H1 (cell line): ENCODE data around the gene TSPAN17. TPM values are rescaled to one million over a fixed set of nuclear protein-coding genes. Genes with fewer than 3 reads are reported as not detected.
A peak's percentile ranks its signal among the peaks of the same experiment; 100 is the strongest.

Experiments used
- CTCF ChIA-PET: fragments of 300-600 bp; sonication (Branson Sonifier 250); formaldehyde crosslinking; loops from one replicate; lab custom pipeline; 2021; ENCODE audit not compliant: partially characterized antibody; lab: Charles Lee
- POLR2A ChIA-PET: fragments of 300-600 bp; sonication (Branson Sonifier 250); formaldehyde crosslinking; loops from one replicate; lab custom pipeline; 2021; ENCODE audit warnings: inconsistent platforms; ENCODE audit not compliant: partially characterized antibody; lab: Charles Lee
- DNase-seq, 2 experiments: peaks; one replicate each; pipeline versions ENCODE4 v3.0.0 to v3.0.0-alpha.2; 2010 to 2022; ENCODE audit warnings: low spot score in 2 of 2, low read depth in 1 of 2, mixed read lengths in 1 of 2
- FAIRE-seq: peaks from 2 replicates; lab custom pipeline; 2011; peaks lifted over from hg19 to GRCh38; lab: Jason Lieb, UNC
- H2AFZ ChIP-seq: 2 replicates; pipeline ENCODE4 v1.8.1; 2012; ENCODE audit warnings: low read length, inconsistent platforms
- H2AK5ac ChIP-seq: 2 replicates; pipeline ENCODE4 v1.6.1; 2013; ENCODE audit warnings: low read depth, low read length
- H2BK120ac ChIP-seq: replicated peaks from 2 replicates; pipeline ENCODE3; 2013; ENCODE audit warnings: low read depth, low read length, inconsistent platforms
- H2BK12ac ChIP-seq: 2 replicates; pipeline ENCODE4 v1.6.1; 2013; ENCODE audit warnings: low read depth, low read length
- H2BK15ac ChIP-seq: 2 replicates; pipeline ENCODE4 v1.6.1; 2013; ENCODE audit warnings: low read length
- H2BK20ac ChIP-seq: 2 replicates; pipeline ENCODE4 v1.6.1; 2013; ENCODE audit warnings: low read length
- H2BK5ac ChIP-seq: 2 replicates; pipeline ENCODE4 v1.6.1; 2013; ENCODE audit warnings: low read depth, low read length
- H3K14ac ChIP-seq: 2 replicates; pipeline ENCODE4 v1.6.1; 2013; ENCODE audit warnings: inconsistent platforms; ENCODE audit not compliant: insufficient read length
- H3K18ac ChIP-seq: 2 replicates; pipeline ENCODE4 v1.6.1; 2013; ENCODE audit warnings: low read length; ENCODE audit errors: extremely low read depth
- H3K23ac ChIP-seq: 2 replicates; pipeline ENCODE4 v1.6.1; 2013; ENCODE audit warnings: inconsistent platforms; ENCODE audit not compliant: insufficient read length
- H3K23me2 ChIP-seq: 2 replicates; pipeline ENCODE4 v1.6.1; 2013; ENCODE audit warnings: low read depth, low read length
- H3K27ac ChIP-seq: 2 replicates; pipeline ENCODE4 v1.6.1; 2011; ENCODE audit warnings: low read depth, low read length, inconsistent platforms
- H3K27me3 ChIP-seq, 4 experiments: replicated peaks in 1 of 4; 1 replicate in 1 of 4; 2 replicates in 3 of 4; pipeline versions ENCODE4 v1.6.1 to v1.8.1; 2011 to 2013; ENCODE audit warnings: low read length in 3 of 4, mild to moderate bottlenecking in 3 of 4, inconsistent platforms in 2 of 4, mixed read lengths in 2 of 4, moderate library complexity in 1 of 4; ENCODE audit not compliant: control insufficient read depth in 3 of 4, insufficient read depth in 3 of 4; ENCODE audit errors: extremely low read depth in 1 of 4
- H3K36me3 ChIP-seq, 4 experiments: 2 replicates each; pipeline versions ENCODE4 v1.6.1 to v1.8.1; 2011 to 2013; ENCODE audit warnings: mild to moderate bottlenecking in 4 of 4, low read length in 3 of 4, moderate library complexity in 2 of 4, control low read depth in 1 of 4, inconsistent platforms in 1 of 4; ENCODE audit not compliant: insufficient read depth in 4 of 4, control insufficient read depth in 2 of 4
- H3K4ac ChIP-seq: replicated peaks from 2 replicates; pipeline ENCODE3; 2013; ENCODE audit warnings: low read length, low read depth, mixed read lengths, inconsistent platforms; ENCODE audit not compliant: insufficient read length
- H3K4me1 ChIP-seq, 4 experiments: replicated peaks in 1 of 4; 1 replicate in 1 of 4; 2 replicates in 3 of 4; pipeline versions ENCODE4 v1.6.1 to v1.8.1; 2011 to 2013; ENCODE audit warnings: low read length in 3 of 4, inconsistent platforms in 2 of 4, mixed read lengths in 1 of 4; ENCODE audit not compliant: insufficient read depth in 4 of 4, control insufficient read depth in 3 of 4
- H3K4me2 ChIP-seq, 2 experiments: 2 replicates each; pipeline versions ENCODE4 v1.6.1 to v1.8.1; 2011 to 2013; ENCODE audit warnings: low read depth in 2 of 2, low read length in 2 of 2, control low read depth in 1 of 2, inconsistent platforms in 1 of 2, mild to moderate bottlenecking in 1 of 2; ENCODE audit not compliant: insufficient read depth in 1 of 2
- H3K4me3 ChIP-seq, 4 experiments: fragments of 200-600, 300-600 bp in 1 of 4; sonication (generic), shearing (Covaris generic), sonication (Bioruptor Twin) in 1 of 4; 2 replicates each; pipeline versions ENCODE4 v1.5.1 to v1.8.1; 2011 to 2016; ENCODE audit warnings: low read length in 4 of 4, low read depth in 3 of 4, control low read depth in 2 of 4, inconsistent platforms in 2 of 4, mild to moderate bottlenecking in 2 of 4, mixed read lengths in 1 of 4, moderate library complexity in 1 of 4; ENCODE audit not compliant: insufficient read depth in 2 of 4; ENCODE audit errors: extremely low read depth in 1 of 4
- H3K56ac ChIP-seq: replicated peaks from 2 replicates; pipeline ENCODE3; 2013; ENCODE audit warnings: low read depth, mild to moderate bottlenecking, mixed read lengths, low read length, inconsistent platforms; ENCODE audit not compliant: insufficient read length
- H3K79me1 ChIP-seq: 2 replicates; pipeline ENCODE4 v1.6.1; 2013; ENCODE audit warnings: low read depth, low read length, control low read depth
- H3K79me2 ChIP-seq, 2 experiments: 2 replicates each; pipeline versions ENCODE4 v1.6.1 to v1.8.1; 2012 to 2013; ENCODE audit warnings: low read length in 2 of 2, mild to moderate bottlenecking in 2 of 2, inconsistent platforms in 1 of 2; ENCODE audit not compliant: insufficient read depth in 2 of 2, control insufficient read depth in 1 of 2
- H3K9ac ChIP-seq, 4 experiments: replicated peaks in 1 of 4; 1 replicate in 1 of 4; 2 replicates in 3 of 4; pipeline versions ENCODE4 v1.6.1 to v1.8.1; 2011 to 2013; ENCODE audit warnings: low read depth in 3 of 4, low read length in 3 of 4, control low read depth in 2 of 4, mild to moderate bottlenecking in 2 of 4, moderate library complexity in 2 of 4, inconsistent platforms in 1 of 4; ENCODE audit errors: extremely low read depth in 1 of 4
- H3K9me3 ChIP-seq, 2 experiments: 2 replicates each; pipeline versions ENCODE4 v1.6.1 to v1.8.1; 2012 to 2013; ENCODE audit warnings: mild to moderate bottlenecking in 2 of 2, moderate library complexity in 2 of 2, control low read depth in 1 of 2, inconsistent platforms in 1 of 2, low read depth in 1 of 2, low read length in 1 of 2, mixed read lengths in 1 of 2; ENCODE audit not compliant: insufficient read depth in 2 of 2
- H4K20me1 ChIP-seq, 2 experiments: replicated peaks in 1 of 2; 2 replicates each; pipeline versions ENCODE3 to v1.8.1; 2011 to 2013; ENCODE audit warnings: inconsistent platforms in 2 of 2, low read length in 2 of 2, mild to moderate bottlenecking in 1 of 2; ENCODE audit not compliant: insufficient read depth in 2 of 2, control insufficient read depth in 1 of 2
- H4K5ac ChIP-seq: 2 replicates; pipeline ENCODE4 v1.6.1; 2013; ENCODE audit warnings: low read length, low read depth, mixed read lengths, inconsistent platforms; ENCODE audit not compliant: insufficient read length
- H4K8ac ChIP-seq: 2 replicates; pipeline ENCODE4 v1.8.0; 2013; ENCODE audit warnings: mild to moderate bottlenecking, moderate library complexity, low read length, inconsistent platforms; ENCODE audit not compliant: insufficient read depth; ENCODE audit errors: extremely low read depth
- H4K91ac ChIP-seq: replicated peaks from 2 replicates; pipeline ENCODE3; 2013; ENCODE audit warnings: low read length, mixed read lengths, inconsistent platforms; ENCODE audit not compliant: insufficient read length
- BRCA1 ChIP-seq: IDR thresholded peaks from 2 replicates; pipeline ENCODE4 v1.6.1; 2012; ENCODE audit warnings: low read depth, low read length, improper control_type of control experiment
- CTCF ChIP-seq, 3 experiments: IDR thresholded peaks; 1 replicate in 2 of 3; 2 replicates in 1 of 3; pipeline versions ENCODE4 v1.5.1 to v1.6.1; 2011; ENCODE audit warnings: low read length in 3 of 3, mild to moderate bottlenecking in 3 of 3, inconsistent platforms in 2 of 3, low read depth in 1 of 3, moderate library complexity in 1 of 3; ENCODE audit not compliant: insufficient read depth in 1 of 3; ENCODE audit errors: control extremely low read depth in 1 of 3
- RAD21 ChIP-seq, 2 experiments: IDR thresholded peaks in 1 of 2; conservative IDR thresholded peaks in 1 of 2; 2 replicates each; pipeline ENCODE4 v1.6.1; 2011; ENCODE audit warnings: low read depth in 2 of 2, low read length in 2 of 2, improper control_type of control experiment in 1 of 2, inconsistent platforms in 1 of 2, mild to moderate bottlenecking in 1 of 2, moderate library complexity in 1 of 2
- RBBP5 ChIP-seq: IDR thresholded peaks from 2 replicates; pipeline ENCODE4 v1.7.1; 2012; ENCODE audit warnings: low read depth, mild to moderate bottlenecking, inconsistent platforms, low read length, moderate library complexity, borderline replicate concordance
- WGBS, 2 experiments: shearing (Covaris generic) in 1 of 2; methylation state at CpG; one replicate each; pipeline versions ENCODE4 v1.1.6 to v1.1.7; 2013 to 2015; ENCODE audit warnings: low lambda C conversion rate in 2 of 2, mixed read lengths in 2 of 2, inconsistent platforms in 1 of 2, low coverage in 1 of 2, missing lambda C conversion rate in 1 of 2; ENCODE audit not compliant: insufficient replicate concordance in 2 of 2, insufficient coverage in 1 of 2, insufficient read length in 1 of 2; ENCODE audit errors: extremely low coverage in 1 of 2, missing lambda C conversion rate in 1 of 2; 5-methylcytosine and 5-hydroxymethylcytosine counted together
- polyA plus RNA-seq, 7 experiments: library from polyadenylated mRNA; depleted of rRNA in 3 of 7; stranded (reverse) in 5 of 7; unstranded in 2 of 7; fragments of >200 nt in 5 of 7; fragments of 200-250 nt in 2 of 7; gene quantifications; 1 replicate in 5 of 7; 2 replicates in 1 of 7; 4 replicates in 1 of 7; pipeline versions ENCODE4 v1.2.1 to v1.2.3, GENCODE V29; 2011 to 2013; ENCODE audit warnings: missing spikeins in 2 of 7, mixed read lengths in 2 of 7
- total RNA-seq: library from RNA; stranded (reverse); fragmentation: NEBNext Ultra II Directional; extraction: Animal tissue kit (Norgen Biotek cat#: 25700); gene quantifications from 2 replicates; pipeline ENCODE4 v1.2.1, GENCODE V29; 2021

TSPAN17 gene
- total and polyA plus RNA-seq, 2 of the 8 experiments (the other 6 are each of a cell fraction or from before 2014, with no cell fraction given), result 41.5 to 53.7 TPM

- peak overlapping the region; percentile 50; the same call in 1 of the 2 replicates for H2BK15ac ChIP-seq
- peak overlapping the region; percentile 98; the same call in 1 of the 2 replicates for H2AFZ ChIP-seq
- no peak overlapping the region for H2BK120ac ChIP-seq
- no peak overlapping the region for H3K56ac ChIP-seq
- WGBS, 2 experiments, result 8% methylated on average over 16 of the region's 34 CpGs; no CpG with 5 or more reads in 1 of the 2 experiments
- ChIA-PET POLR2A (interaction anchor here (0.7 to 2.7 kb wide), 17 partner anchors 9 to 1018 kb away, joined by 3 to 19 read pairs (median 3); partner anchors contain the start of genes RNF44 and TSPAN17), CTCF (interaction anchor here (0.8 to 1.7 kb wide), 3 partner anchors 29 to 56 kb away, joined by 3 to 5 read pairs (median 4); no protein-coding TSS in a partner anchor)
- H3K18ac ChIP-seq, result no peak overlapping the region
- no peak overlapping the region for H3K4ac ChIP-seq
- peaks cover 0 to 3% of the 10 kb centered on the region in 2 experiments for H4K20me1 ChIP-seq
- H3K27ac ChIP-seq, result no peak overlapping the region
- H4K91ac ChIP-seq, result no peak overlapping the region
- H2BK12ac ChIP-seq, result peak overlapping the region; percentile 77; the same call in 1 of the 2 replicates
- no peak overlapping the region for H3K14ac ChIP-seq
- H2BK5ac ChIP-seq, result no peak overlapping the region
- no peaks in the 10 kb centered on the region for H3K79me2 ChIP-seq
- peaks cover 8 to 35% (median 11%) of the 10 kb centered on the region in 4 experiments for H3K4me1 ChIP-seq
- H3K4me2 ChIP-seq, result peak overlapping the region; percentile 89 to 100
- DNase-seq (peak in 1 of 2 experiments; percentile 60), FAIRE-seq (no peak)
- H3K23me2 ChIP-seq, result peaks cover 16% of the 10 kb centered on the region
- H2AK5ac ChIP-seq, result no peak overlapping the region
- peaks cover 3 to 40% (median 34%) of the 10 kb centered on the region in 4 experiments for H3K27me3 ChIP-seq
- H4K8ac ChIP-seq, result 0 out of 2 replicates have a peak overlapping the region, but pooled peaks have one; percentile 25
- H3K4me3 ChIP-seq, result peak overlapping the region; percentile 81 to 89 (median 84)
- no peaks in the 10 kb centered on the region for H3K36me3 ChIP-seq
- H3K23ac ChIP-seq, result no peak overlapping the region
- H3K9me3 ChIP-seq, result no peaks in the 10 kb centered on the region
- no peak overlapping the region for H3K9ac ChIP-seq
- H2BK20ac ChIP-seq, result no peak overlapping the region
- no peak overlapping the region for H4K5ac ChIP-seq
- H3K79me1 ChIP-seq, result no peaks in the 10 kb centered on the region
- TF ChIP-seq RBBP5 (no peak), RAD21 (IDR thresholded peaks at IDR 0.05 in 1 of 2, conservative IDR thresholded peaks at IDR 0.05 in 1 of 2; ENCODE audit: low read depth in 2 of 2, low read length in 2 of 2) (no peak), CTCF (IDR thresholded peaks at IDR 0.05; ENCODE audit: control extremely low read depth in 1 of 3, insufficient read depth in 1 of 3, low read depth in 1 of 3, low read length in 3 of 3) (no peak), BRCA1 (no peak)
Observed at GRCh38 chr5:176629317-176629852, 17.9 kb upstream of the TSPAN17 start.
